GM18870 (cell line): Measurements from ENCODE around the gene FADS1.

Experiments
- ATAC-seq: cut with Tn5 transposase; IDR thresholded peaks from one replicate; pipeline ENCODE4 v1.9.1; 2021; ENCODE audit warnings: moderate library complexity; ENCODE audit not compliant: unreplicated experiment

FADS1 gene

GRCh38 chr11:61846362-61847020 is 29.7 kb upstream of the FADS1 start:
- ATAC-seq, result no peak

- no peak for ATAC-seq
Observed at GRCh38 chr11:61844909-61845565, 28.2 kb upstream of the FADS1 start.

DNA sequence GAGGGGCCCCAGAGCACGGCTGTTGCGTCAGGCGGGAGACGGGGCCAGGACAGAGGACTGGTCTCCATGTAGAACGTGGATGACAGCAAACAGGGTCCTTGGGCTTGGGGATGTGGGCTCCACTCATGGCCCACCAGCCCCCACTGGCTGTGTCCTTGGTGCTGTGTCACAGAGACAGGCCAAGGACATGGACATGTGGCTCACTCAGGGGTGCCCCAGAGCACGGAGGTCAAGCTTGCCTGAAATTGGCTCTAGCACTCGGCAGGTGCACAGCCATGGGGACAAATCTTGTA is 25.7 kb upstream of the FADS1 start:
- no peak for ATAC-seq

DNA sequence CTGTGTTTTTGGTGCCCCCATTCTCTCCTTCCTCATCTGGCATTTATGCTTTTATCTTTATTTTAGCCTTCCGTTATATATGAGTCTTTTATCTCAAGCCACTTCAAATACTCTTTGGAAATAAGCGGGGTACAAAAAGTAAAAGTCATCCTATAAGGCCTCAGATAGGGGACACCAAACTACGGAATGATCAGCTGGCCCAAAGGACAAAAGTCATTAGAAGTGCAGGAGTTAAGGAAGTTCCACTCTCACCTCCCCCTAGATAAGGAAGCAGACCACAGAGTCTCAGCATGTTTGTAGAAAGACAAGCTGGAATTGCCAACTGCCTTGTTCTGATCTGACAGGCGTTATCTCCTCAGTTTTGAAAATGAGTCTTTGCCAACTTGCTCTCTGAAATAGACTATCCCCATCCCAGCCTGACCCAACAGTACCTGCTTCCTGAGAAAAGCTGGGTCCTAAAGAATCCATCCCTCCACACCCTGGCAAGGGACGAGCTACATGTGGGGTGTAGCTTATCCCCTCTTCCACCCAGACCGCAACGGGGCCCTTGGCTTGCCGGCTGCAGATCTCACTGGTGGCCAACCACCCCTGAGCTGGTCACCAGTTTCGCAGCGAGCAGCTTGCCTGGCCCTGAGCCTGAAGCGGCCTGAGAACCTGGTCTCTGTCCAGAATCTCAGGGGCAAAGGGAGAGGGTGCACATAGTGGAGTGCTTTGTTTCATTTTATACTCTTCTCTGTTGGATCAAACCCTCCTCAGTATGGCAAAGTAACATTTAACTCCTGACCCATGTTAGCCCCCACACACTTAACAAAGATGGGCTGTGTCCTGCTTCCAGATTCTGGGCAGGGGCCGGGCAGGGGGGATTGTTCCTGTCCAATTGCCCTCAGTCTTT is 25.1 kb upstream of the FADS1 start:
- no peak for ATAC-seq

GRCh38 chr11:61840371-61840770 is 23.6 kb upstream of the FADS1 start:
- ATAC-seq, result no peak

- ATAC-seq, result no peak
Observed at GRCh38 chr11:61839742-61840141, 22.9 kb upstream of the FADS1 start.

DNA sequence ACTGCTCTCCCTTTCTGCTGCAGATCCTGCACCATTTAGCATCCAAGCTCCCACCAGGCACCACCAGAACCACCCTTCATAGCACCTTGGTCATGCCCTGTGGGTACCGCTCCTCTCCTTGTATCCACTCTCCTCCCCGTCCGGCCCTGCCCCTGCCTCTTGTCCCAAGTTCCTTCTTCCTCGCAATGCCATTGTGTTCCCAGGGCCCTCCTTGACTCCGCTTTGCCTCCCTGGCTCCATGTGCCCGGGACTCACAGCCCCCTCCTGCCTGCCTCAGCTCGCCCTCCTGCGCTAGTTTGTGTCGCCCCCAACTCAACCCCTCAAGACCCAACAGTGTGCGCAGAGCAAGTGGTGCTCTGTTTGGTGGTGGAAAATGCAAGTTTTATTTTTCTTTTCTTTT is 22.1 kb upstream of the FADS1 start:
- ATAC-seq, result no peak

- ATAC-seq, result no peak
Observed at GRCh38 chr11:61838501-61838900, 21.7 kb upstream of the FADS1 start.

- no peak for ATAC-seq
Observed at GRCh38 chr11:61837411-61838005, 20.7 kb upstream of the FADS1 start.

DNA sequence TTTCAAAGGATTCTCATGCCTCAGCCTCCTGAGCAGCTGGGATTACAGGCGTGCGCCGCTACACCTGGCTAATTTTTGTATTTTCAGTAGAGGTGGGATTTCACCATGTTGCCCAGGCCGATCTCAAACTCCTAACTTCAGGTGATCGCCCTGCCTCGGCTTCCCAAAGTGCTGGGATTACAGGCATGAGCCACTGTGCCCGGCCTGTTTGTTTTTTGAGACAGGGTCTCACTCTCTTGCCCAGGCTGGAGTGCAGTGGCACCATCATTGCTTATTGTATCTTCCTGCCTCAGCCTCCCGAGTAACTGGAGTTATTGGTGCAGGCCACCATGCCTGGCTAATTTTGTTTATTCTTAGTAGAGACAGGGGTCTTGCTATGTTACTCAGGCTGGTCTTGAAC is 19.4 kb upstream of the FADS1 start:
- ATAC-seq, result no peak

DNA sequence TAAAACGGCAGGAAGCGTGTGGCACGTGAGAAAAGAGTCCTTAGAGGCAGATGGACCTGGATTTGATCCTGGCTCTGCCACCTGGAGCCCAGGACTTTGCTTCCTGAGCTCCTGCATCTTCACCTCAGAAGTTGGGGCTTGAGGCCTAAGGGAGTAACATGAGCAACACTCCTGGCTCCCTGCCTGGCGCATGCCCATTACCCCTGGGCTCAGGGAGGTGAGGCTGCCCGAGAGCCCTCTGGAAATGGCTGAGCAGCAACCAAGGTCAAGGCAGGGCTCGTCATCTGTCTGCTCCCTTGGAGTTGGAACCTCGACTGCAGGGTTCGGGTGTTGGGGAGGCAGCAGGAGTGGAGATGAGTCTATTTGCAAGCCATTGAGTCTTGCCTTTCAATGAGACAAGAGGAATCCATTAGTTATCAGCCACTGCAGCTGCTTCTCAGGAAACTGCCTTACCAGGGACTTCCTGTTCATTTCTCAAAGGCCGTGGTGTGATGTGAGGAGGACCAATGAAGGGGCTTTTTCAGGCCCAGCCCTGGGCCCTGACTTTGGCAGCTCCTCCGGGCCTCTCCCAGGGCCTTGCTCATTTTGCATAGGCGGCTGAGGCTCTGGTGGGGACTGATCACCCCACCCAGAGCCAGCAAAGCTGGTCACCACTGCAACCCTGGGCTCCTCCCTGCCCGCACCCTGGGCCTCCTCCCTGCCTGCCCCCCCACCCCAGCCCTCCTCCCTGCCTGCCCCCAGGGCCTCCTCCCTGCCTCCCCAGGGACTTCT is 17.7 kb upstream of the FADS1 start:
- ATAC-seq, result peak; percentile 59

DNA sequence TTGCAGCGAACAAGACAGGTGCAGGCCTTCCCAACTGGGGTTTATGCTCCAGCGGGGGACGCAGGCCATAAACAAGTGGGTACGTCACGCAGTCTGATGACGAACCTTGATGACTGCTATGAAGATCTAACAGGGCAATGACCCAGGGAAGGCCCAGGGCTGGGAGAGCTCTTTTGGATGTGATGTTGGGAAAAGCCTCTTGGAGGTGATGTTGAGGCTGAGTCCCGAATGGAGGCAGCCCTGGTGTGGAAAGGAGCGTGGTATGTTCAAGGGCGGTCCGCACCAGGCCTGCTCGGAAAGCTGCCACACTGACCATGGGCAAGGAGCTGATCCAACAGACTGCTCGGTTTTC is 17.1 kb upstream of the FADS1 start:
- no peak for ATAC-seq

DNA sequence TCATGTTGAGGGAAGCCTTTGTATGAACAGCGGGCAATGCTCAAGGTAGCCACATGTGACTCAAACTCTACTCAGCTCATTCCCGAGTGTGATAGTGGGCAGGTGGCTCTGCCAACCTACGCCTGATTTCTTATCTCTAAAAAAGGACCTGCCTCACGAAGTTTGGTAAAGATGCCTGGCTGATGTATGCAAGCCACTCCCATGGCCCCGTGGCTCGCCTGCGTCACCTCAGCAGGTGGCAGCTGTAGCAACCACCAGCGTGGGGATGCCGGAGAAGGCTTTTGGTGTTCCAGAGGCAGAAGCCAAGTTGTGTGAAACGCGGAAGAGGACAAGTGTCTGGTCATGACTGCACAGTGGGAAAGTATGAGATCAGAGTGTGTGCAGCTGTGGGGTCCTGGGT is 16.7 kb upstream of the FADS1 start:
- no peak for ATAC-seq

DNA sequence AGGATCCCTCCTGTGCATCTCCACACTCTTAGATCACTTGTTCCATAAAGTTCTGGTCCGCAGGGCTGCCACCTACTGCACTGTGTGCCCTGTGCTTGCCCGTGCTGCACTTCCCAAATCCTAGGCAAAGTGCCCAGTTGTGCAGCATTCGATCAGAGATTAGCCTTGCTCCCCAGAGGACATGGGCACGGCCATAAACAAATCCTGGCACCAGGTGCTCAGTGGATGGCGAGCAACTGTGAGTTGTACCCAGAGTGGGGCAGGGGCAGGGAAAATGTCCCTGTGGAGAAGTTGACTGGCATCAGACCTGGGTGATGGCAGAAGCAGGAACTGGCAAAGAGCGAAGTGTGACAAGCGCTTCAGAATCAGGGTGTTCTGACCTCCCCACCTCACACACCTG is 16.0 kb upstream of the FADS1 start:
- ATAC-seq, result no peak

DNA sequence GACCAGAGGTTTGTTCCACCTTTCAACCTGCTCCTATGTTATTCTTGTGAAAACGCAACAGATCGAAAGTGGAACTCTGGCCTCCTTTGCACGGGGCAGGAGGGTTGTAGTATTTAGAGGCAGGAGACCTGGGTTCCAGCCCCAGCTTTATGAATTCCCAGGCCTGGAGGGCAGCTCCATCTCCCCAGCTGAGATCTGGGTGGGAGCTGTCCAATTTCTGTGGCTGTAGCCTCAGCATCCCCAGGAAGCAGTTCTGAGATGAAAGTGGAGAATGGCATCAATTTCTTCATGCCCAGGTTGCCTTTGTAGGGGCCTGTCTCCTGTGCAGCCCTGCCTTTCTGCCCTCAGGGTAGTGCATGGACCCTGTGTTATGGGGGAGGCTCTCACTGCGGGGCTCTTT is 15.4 kb upstream of the FADS1 start:
- ATAC-seq, result no peak

GRCh38 chr11:61830237-61831105 is 13.7 kb upstream of the FADS1 start:
- ATAC-seq, result no peak

- ATAC-seq, result no peak
Observed at GRCh38 chr11:61829806-61830205, 13.0 kb upstream of the FADS1 start.

- no peak for ATAC-seq
Observed at GRCh38 chr11:61828629-61829407, 12.0 kb upstream of the FADS1 start.

DNA sequence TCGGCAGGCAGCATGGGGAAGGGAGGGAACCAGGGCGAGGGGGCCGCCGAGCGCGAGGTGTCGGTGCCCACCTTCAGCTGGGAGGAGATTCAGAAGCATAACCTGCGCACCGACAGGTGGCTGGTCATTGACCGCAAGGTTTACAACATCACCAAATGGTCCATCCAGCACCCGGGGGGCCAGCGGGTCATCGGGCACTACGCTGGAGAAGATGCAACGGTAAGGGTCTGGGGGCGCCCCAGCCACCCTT is 11.5 kb upstream of the FADS1 start:
- ATAC-seq, result no peak
